Activated CD4-positive, CD25-positive, alpha-beta regulatory T cell treated with anti-CD3 and anti-CD28 coated beads, Interleukin-2, amount 50 U/mL, for 16 hours (primary cell): ENCODE measurements around the gene CRADD.

Experiments used
- DNase-seq: peaks from one replicate; pipeline ENCODE4 v3.0.0-alpha.2; 2020; ENCODE audit warnings: low read depth, low spot score

CRADD gene

GRCh38 chr12:93671044-93671443 lies 6.1 kb upstream of the CRADD start:
- no peak for DNase-seq

- no peak for DNase-seq
Measured at GRCh38 chr12:93673084-93673483, 4.1 kb upstream of the CRADD start.

GRCh38 chr12:93674386-93674785 lies 2.8 kb upstream of the CRADD start:
- no peak for DNase-seq

- DNase-seq = no peak
Measured at GRCh38 chr12:93676408-93677194, 574 bp upstream of the CRADD start.

DNA sequence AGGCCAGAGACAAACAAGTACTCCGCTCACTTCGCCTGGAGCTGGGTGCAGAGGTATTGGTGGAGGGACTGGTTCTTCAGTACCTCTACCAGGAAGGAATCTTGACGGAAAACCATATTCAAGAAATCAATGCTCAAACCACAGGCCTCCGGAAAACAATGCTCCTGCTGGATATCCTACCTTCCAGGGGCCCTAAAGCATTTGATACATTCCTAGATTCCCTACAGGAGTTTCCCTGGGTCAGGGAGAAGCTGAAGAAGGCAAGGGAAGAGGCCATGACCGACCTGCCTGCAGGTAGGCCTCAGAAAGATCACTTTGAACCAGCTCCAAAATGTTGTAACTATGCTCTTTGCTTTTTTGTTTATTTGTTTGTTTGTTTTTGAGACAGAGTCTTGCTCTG lies 1.6 kb downstream of the CRADD start:
- no peak for DNase-seq

DNA sequence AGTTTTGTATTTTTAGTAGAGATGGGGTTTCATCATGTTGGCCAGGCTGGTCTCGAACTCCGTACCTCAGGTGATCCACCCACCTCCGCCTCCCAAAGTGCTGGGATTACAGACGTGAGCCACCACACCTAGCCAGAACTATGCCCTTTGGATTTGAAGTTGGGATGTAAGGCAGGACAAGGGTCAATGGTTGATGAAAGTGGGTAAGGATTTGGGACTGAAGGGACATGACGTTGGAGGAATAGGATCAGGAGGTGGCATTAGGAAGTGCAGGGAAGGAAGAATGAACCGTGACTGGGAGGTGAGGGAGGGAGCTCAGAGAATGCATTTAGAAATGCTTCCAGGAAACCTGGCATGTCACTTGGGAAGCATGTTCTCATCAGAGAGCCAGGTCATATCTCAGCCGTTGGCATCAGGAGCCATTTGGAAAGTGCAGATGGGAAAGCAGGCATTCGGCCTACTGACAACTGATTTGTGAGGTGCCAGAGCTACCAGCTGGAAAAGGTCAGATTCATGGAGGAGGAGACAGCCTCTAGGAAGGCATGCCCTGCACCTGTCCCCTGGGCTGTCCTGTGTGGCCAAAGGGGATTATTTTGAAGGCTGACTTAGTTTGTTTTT lies 2.2 kb downstream of the CRADD start:
- DNase-seq = no peak

- no peak for DNase-seq
Measured at GRCh38 chr12:93680006-93680405, 2.8 kb downstream of the CRADD start.

DNA sequence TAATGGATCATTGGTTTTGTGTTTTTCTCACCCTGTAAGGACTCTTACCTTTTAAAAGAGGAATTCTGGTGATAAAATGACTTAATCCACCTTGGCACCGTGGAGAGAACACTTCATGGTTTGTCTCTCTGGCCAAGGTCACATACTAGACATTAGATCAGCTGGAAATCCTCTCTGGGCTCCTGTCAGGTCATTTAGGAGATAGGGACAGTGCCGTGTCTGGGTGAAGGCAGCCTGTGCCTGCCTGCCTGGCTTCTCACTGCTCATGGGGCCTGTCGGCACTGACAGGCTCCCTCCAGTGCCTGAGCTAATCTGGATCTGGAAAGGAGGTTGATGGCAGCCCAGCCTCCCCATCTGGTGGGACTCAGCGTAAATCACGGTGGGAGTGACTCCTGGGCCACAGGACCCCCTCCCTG lies 5.7 kb downstream of the CRADD start:
- no peak for DNase-seq

- no peak for DNase-seq
Measured at GRCh38 chr12:93683410-93683809, 6.2 kb downstream of the CRADD start.

- DNase-seq = no peak
Measured at GRCh38 chr12:93684716-93685115, 7.5 kb downstream of the CRADD start.

GRCh38 chr12:93686572-93687356 lies 9.6 kb downstream of the CRADD start:
- DNase-seq = no peak

- no peak for DNase-seq
Measured at GRCh38 chr12:93689076-93689834, 12.1 kb downstream of the CRADD start.

DNA sequence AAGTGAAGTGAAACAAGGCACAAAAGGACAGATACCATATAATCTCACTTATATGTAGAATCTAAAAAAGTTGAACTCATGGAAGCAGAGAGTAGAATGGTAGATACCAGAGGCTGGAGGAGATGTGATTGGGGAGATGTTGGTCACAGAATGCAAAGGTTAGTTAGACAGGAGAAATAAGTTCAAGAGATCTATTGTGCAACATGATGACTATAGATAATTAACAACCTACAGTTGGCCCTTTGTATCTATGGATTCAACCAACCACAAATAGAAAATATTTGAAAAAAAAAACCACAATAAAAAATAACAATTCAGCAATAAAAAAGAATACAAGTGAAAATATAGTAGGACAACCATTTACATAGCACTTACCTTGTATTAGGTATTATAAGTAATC lies 19.3 kb downstream of the CRADD start:
- no peak for DNase-seq

GRCh38 chr12:93698307-93699092 lies 21.3 kb downstream of the CRADD start:
- no peak for DNase-seq

- DNase-seq = no peak
Measured at GRCh38 chr12:93699271-93700145, 22.3 kb downstream of the CRADD start.

DNA sequence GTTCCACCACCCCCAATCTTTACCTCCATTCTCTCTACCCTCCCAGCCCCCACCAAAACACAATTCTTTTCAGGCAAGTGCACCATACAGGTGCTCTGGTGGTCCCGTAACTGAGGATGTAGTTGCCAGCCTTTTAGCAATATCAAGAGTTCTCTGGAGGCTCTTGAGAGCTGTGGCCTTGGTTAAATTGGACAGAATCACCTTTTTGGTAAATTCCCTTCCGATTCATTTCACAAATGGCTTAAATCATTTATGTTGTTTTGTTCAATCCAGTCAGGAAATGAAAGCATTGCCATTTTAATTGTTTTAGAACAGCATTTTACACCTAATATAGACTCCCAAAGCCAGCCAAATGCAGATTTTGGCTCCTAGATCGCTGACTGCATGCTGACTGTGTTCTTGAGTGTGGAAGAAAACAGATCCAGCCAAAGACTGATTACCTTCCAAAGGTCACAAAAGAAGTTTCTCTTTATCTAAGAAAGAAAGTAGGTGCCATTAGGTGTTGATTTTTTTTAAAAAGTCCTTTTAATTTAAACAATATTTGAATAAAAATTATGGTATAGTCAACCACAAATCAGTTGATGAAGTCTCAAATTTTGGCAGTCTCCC lies 25.6 kb downstream of the CRADD start:
- DNase-seq = no peak

GRCh38 chr12:93704122-93704521 lies 26.9 kb downstream of the CRADD start:
- DNase-seq = no peak

- no peak for DNase-seq
Measured at GRCh38 chr12:93704625-93705024, 27.4 kb downstream of the CRADD start.

GRCh38 chr12:93705237-93705636 lies 28.1 kb downstream of the CRADD start:
- no peak for DNase-seq

DNA sequence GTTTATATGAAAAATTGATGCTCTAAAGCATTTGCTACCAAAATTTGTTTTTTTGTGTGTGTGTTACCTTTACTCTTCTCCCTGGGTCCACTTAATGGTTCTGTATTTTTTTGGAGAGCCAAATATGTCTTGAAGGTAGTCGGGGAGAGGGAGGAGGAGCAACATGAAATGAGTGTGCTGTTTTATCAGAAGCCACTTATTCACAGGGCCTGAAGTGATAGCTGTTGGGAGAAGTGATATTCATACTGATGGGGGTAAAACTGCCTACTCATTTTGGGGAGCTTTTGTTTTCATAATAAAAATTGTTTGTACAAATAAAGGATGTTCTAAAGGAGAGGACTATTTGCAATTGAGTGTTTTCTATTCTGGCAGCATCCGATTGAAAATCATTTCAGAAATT lies 29.2 kb downstream of the CRADD start:
- DNase-seq = no peak
